Gastroesophageal sphincter (tissue), 4 donors: Measurements from ENCODE around the gene KCNJ11. TPM values are rescaled to one million over a fixed set of nuclear protein-coding genes. Genes with fewer than 3 reads are reported as not detected.

Experiments used
- ATAC-seq: fragments of 150-250 bp; one replicate; pipeline ENCODE4 v1.9.1; 2016; ENCODE audit warnings: mild to moderate bottlenecking, moderate library complexity
- H3K27ac ChIP-seq, 4 donors: fragments of 200-600 bp; sonication (generic) in 3 of 4; 1 replicate in 3 of 4; 2 replicates in 1 of 4; pipeline ENCODE4 v1.5.1; 2016 to 2019
- H3K27me3 ChIP-seq: fragments of 200-600 bp; sonication (generic); one replicate; pipeline ENCODE4 v1.5.1; 2019
- H3K36me3 ChIP-seq, 2 donors: fragments of 200-600 bp; sonication (generic); one replicate each; pipeline ENCODE4 v1.5.1; 2019; ENCODE audit warnings: control low read depth in 1 of 2
- H3K4me1 ChIP-seq, 3 donors: fragments of 200-600 bp; sonication (generic); 1 replicate in 2 of 3; 2 replicates in 1 of 3; pipeline ENCODE4 v1.5.1; 2016 to 2019; ENCODE audit warnings: control low read depth in 2 of 3
- H3K4me3 ChIP-seq, 2 donors: fragments of 200-600 bp; sonication (generic); one replicate each; pipeline ENCODE4 v1.5.1; 2019; ENCODE audit warnings: mild to moderate bottlenecking in 1 of 2, moderate library complexity in 1 of 2
- H3K9me3 ChIP-seq, 3 donors: fragments of 200-600 bp; sonication (generic); one replicate each; pipeline ENCODE4 v1.5.1; 2017 to 2019; ENCODE audit warnings: control low read depth in 2 of 3
- CTCF ChIP-seq, 4 experiments: fragments of 200-600 bp in 2 of 4; fragments of 450-650 bp in 2 of 4; sonication (generic) in 1 of 4; IDR thresholded peaks; one replicate each; pipeline ENCODE4 v1.5.1; 2017 to 2019; ENCODE audit warnings: antibody characterized with exemption in 4 of 4, mild to moderate bottlenecking in 2 of 4, moderate library complexity in 2 of 4
- EP300 ChIP-seq: sonication (generic); formaldehyde crosslinking; IDR thresholded peaks from one replicate; pipeline ENCODE4 v1.6.1; 2017; ENCODE audit warnings: antibody characterized with exemption, mild to moderate bottlenecking
- POLR2A ChIP-seq, 2 donors: fragments of 450-650 bp; IDR thresholded peaks; one replicate each; pipeline ENCODE4 v1.6.1; 2017; ENCODE audit warnings: antibody characterized with exemption in 2 of 2, mild to moderate bottlenecking in 2 of 2, moderate library complexity in 1 of 2
- POLR2AphosphoS5 ChIP-seq: sonication (generic); formaldehyde crosslinking; IDR thresholded peaks from one replicate; pipeline ENCODE4 v1.6.1; 2017; ENCODE audit warnings: antibody characterized with exemption
- WGBS, 2 donors: methylation state at CpG; one replicate each; pipeline ENCODE4 v1.1.5; 2018; ENCODE audit warnings: low coverage in 1 of 2; 5-methylcytosine and 5-hydroxymethylcytosine counted together
- total RNA-seq, 4 donors: library from RNA; depleted of rRNA; stranded (reverse); fragments of >200 nt; gene quantifications; one replicate each; pipeline ENCODE4 v1.1.0, GENCODE V29; 2016

Gene KCNJ11
- total RNA-seq, 4 donors from 2014 or later, result 0.67 to 4.0 (median 2.8) TPM

GRCh38 chr11:17405232-17406005 lies 17.0 kb upstream of the KCNJ11 start:
- no peaks in the 10 kb centered on the region for H3K27me3 ChIP-seq
- H3K9me3 ChIP-seq, result no peaks in the 10 kb centered on the region
- peak in 1 of 4 experiments; percentile 6 for TF ChIP-seq CTCF (IDR thresholded peaks at IDR 0.05)
- peak; percentile 42 for TF ChIP-seq POLR2AphosphoS5
- no peak for TF ChIP-seq POLR2A (IDR thresholded peaks at IDR 0.05)
- TF ChIP-seq EP300, result no peak
- H3K27ac ChIP-seq, result peak overlapping the region in 3 of 4 donors; percentile 37 to 57 (median 41)
- peaks cover 0 to 18% (median 5%) of the 10 kb centered on the region in 3 donors for H3K4me1 ChIP-seq
- peak; percentile 82 for ATAC-seq
- 51 to 60% methylated on average over 1 to 6 of the region's 15 CpGs for WGBS, 2 donors
- H3K36me3 ChIP-seq, result no peaks in the 10 kb centered on the region
- no peak overlapping the region for H3K4me3 ChIP-seq

- peaks cover 0 to 18% (median 5%) of the 10 kb centered on the region in 3 donors for H3K4me1 ChIP-seq
- H3K27ac ChIP-seq, result no peak overlapping the region
- 80 to 83% methylated on average over 13 of the region's 18 CpGs for WGBS, 2 donors
- no peaks in the 10 kb centered on the region for H3K36me3 ChIP-seq
- no peak for ATAC-seq
- TF ChIP-seq POLR2AphosphoS5, result no peak
- no peak for TF ChIP-seq CTCF (IDR thresholded peaks at IDR 0.05)
- no peak for TF ChIP-seq POLR2A (IDR thresholded peaks at IDR 0.05)
- no peak for TF ChIP-seq EP300
- no peaks in the 10 kb centered on the region for H3K27me3 ChIP-seq
- no peak overlapping the region for H3K4me3 ChIP-seq
- H3K9me3 ChIP-seq, result no peaks in the 10 kb centered on the region
Measured at GRCh38 chr11:17403980-17404759, 15.7 kb upstream of the KCNJ11 start.

GRCh38 chr11:17402486-17402885 lies 14.0 kb upstream of the KCNJ11 start:
- Histone ChIP-seq H3K4me3 (no peak overlapping the region), H3K9me3 (no peaks in the 10 kb centered on the region), H3K36me3 (no peaks in the 10 kb centered on the region), H3K27ac (no peak overlapping the region), H3K27me3 (no peaks in the 10 kb centered on the region), H3K4me1 (peaks cover 0 to 18% (median 5%) of the 10 kb centered on the region in 3 donors)
- WGBS, 2 donors, result no CpG with 5 or more reads among the region's 8 CpGs
- ATAC-seq, result no peak
- no peak for TF ChIP-seq POLR2AphosphoS5
- TF ChIP-seq CTCF (IDR thresholded peaks at IDR 0.05), result no peak
- TF ChIP-seq EP300, result no peak
- no peak for TF ChIP-seq POLR2A (IDR thresholded peaks at IDR 0.05)

GRCh38 chr11:17401841-17402240 lies 13.4 kb upstream of the KCNJ11 start:
- H3K4me1 ChIP-seq, result peaks cover 0 to 18% (median 5%) of the 10 kb centered on the region in 3 donors
- WGBS, 2 donors, result 72% methylated on average over 6 of the region's 8 CpGs; no CpG with 5 or more reads in 1 of the 2 donors
- no peak overlapping the region for H3K27ac ChIP-seq
- H3K27me3 ChIP-seq, result no peaks in the 10 kb centered on the region
- no peaks in the 10 kb centered on the region for H3K36me3 ChIP-seq
- ATAC-seq, result no peak
- no peak for TF ChIP-seq POLR2AphosphoS5
- no peak for TF ChIP-seq EP300
- no peak for TF ChIP-seq CTCF (IDR thresholded peaks at IDR 0.05)
- TF ChIP-seq POLR2A (IDR thresholded peaks at IDR 0.05), result no peak
- no peaks in the 10 kb centered on the region for H3K9me3 ChIP-seq
- no peak overlapping the region for H3K4me3 ChIP-seq
